HUDEP-2 (cell line): Measurements from ENCODE around the gene ZNF277.
A peak's percentile ranks its signal among the peaks of the same experiment; 100 is the strongest.

Experiments
- DNase-seq, 76 experiments: peaks; one replicate each; lab custom pipeline; 2025; ENCODE audit not compliant: unreplicated experiment in 76 of 76; lab: John Stamatoyannopoulos, UW

Gene ZNF277

DNA sequence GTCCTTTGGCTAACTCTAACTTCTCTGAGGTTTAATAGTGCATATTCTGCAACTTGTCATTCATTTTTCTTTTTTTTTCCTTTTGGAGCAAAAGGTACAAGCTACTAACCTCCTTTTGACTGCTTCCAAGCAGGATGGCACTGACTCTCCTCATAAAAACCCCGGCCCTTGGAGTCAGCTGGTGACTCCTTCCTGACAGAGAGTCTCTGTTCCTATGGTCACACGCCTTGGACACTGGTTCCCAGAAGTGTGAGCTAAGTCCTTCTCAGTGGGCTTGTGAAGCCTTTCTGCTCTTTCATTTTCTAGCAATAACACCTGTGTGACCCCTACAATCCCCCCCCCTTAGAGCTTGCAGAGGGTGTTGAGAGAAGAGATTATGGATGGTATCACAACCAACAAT is 22.0 kb upstream of the ZNF277 start:
- DNase-seq = no peak

DNA sequence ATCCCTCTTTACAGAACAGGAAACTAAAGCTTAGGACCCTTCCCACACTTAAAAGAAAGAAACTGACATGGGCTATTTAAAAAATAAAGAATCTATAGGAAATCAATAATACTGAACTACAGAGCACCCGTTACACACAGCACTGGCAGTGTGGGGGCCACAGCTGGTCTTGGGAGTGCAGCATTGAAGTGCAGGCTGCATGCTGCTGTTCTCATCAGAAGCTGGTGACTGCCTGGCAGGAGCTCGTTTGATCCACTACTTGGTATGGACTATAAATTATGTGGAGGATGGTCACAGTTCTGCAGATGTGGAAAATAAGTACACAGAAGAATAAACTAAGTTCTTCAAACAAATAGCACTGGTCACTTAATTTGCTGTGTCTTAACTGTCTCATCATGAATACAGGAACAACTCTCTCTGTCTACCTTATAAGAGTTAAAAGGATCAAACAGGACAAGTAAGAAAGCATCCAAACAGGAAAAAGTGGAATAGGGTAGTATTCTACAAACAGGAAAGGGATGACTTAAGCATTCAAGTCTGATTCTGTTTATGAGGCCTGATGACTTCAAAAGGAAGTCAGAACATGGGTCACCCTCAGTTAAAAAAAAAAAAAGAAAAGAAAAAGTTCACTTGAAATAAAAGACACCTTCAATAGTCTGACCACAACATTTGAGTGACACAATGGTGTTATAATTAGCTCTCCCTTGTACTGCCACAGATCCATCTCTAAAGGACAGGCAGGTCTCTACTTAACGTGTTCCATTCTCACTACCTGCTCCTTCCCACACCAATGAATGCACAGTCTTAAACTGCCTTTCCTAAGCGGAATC is 21.3 kb upstream of the ZNF277 start:
- DNase-seq = no peak

DNA sequence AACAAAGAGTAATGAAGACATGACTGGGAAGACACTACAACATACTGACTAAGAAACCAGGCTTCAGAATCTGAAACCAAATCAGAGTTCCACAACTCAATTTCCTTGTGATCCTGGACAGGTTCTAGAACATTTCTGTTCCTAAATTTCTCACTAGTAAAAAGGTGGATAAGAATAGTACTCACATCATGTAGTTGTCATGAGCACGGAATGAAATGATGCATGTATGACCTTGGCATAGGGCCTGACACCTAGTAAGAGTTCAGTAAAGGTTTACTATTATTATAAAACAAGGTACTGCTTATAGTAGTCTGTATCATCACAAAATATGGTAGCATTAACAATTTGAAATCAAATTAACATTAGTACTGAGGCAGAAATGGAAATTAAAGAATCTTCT is 20.2 kb upstream of the ZNF277 start:
- DNase-seq = no peak

DNA sequence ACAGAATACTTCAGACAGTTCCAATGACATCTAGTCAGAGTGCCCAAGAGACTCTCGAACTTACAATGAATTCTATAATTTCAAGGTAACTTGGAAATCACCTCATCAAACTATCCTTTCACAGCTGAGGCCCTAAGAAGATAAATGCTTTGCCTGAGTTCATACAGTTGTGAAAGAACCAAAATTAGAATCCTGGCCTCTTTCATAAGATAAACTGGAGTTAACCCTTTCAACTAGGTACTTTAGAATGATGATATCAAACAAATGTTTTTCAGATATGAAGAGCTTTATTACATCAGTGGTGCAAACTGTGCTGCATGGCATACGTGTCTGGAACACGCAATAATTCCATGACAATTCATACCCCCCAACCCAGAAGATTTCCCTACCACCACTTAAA is 18.2 kb upstream of the ZNF277 start:
- no peak for DNase-seq

DNA sequence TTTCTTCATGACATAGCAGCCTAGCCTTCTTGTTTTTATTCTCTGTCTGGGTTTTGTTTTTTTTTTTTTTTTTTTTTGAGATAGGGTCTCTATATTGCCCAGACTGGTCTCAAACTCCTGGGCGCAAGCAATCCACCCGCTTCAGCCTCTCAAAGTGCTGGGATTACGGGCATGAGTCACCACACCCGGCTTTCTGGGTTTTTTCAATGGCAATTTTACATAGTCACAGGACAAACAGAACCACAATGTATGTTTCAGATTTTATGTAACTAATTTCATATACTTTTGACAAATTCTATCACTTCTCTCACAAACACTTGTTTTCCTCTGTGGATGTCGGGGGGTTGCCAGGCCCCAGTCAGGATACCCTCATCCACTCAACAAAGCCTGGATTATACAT is 16.8 kb upstream of the ZNF277 start:
- DNase-seq = no peak

DNA sequence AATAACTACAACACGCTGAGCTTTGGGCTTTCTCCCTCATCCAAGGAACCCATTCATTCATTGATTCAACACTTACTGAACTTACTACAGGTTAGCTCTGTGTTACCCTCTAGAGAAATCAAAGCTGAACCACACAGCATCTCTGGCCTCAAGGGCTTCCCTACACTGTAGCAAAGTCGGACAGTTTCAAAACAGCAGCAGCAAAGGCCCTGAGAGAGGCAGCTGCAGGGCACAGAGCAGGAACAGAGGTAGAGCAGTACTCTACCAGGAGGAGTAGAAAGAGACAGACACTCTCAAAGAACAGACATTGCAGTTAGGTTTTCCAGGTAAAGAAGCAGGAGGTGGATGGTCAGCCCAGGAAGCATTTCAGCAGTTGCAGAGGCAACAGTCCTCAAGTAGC is 16.4 kb upstream of the ZNF277 start:
- DNase-seq = no peak

DNA sequence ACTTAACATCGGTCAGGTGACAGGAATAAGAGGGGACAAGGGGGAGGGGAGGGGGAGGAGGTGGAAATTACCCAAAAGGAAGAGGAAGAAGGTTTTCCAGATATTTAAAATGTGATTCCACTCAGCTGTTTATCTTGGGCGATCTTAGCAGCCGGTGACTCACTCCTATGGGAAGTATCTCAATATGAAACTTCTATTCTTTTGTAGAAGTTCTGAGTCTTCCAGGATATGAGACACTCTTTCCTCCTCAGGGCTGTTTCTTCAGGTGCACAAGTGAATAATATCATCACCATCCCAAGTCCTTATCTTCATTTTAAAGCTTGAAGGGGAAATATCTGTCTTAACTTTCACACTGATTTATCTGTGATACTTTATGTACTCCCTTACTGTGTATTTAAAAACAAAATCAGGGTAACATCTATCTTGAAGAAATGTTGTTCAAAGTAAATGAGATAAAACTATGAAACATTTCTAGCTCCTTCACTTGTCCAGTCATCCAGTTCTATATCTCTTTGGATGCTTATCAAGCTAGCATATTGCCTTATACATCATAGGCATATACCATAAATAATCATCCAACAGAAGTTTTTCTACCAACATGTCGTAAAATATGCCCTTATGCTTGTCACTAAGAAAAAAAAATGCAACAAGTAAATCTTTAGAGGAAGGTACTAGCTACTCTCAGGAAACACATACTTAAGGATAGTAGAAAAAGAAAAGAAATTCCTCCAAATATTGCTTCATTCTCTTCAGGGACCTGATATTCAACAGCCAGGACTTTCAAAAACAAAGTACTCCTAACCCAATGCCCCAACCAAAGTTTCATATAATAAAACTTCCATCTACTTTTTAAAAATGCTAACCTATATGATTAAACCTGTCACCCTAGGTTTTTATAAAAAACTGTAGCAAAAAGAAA is 14.0 kb upstream of the ZNF277 start:
- DNase-seq = no peak

DNA sequence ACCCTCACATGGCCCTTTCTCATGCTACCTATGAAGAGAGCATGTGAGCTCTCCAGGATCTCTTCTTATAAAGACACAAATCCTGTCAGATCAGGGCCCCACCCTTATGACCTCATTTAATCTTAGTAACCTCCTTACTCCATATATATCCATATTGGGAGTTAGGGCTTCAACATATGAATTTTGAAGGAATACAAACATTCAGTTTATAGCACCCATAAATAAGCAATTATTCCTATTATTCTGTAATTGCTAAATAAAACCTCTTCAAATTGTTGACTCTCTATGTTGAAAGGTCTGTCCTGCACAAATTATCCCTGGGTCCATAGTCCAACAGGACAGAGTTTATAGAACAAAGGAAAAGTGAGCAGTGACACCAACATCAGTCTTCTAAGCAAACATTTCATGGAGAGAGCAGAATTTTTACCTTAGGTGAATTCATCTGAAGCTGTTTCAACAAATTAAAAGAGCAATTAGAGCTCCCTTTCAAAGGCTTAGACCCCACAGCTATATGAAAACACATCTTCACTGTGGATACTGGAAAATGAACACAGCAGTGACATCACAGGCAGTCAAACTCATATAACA is 12.5 kb upstream of the ZNF277 start:
- no peak for DNase-seq

DNA sequence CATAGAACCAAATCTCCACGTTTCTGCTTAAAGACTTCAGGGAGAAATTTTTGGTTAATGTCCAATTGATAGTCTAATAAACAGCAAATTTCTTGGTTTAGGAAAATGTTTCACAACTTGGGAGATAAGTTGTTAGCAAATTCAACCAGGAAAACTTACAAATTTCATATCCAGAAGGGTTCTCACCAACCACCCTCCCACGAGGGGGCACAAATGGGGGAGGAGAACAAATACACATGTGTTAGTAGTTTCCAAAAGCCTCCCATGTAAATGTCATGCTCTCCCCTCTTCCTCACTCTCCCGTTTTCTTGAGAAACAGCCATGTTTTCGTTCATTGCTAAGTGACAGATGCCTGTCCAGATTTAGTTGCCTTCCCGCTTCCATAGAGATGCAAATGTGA is 10.8 kb upstream of the ZNF277 start:
- DNase-seq = no peak

DNA sequence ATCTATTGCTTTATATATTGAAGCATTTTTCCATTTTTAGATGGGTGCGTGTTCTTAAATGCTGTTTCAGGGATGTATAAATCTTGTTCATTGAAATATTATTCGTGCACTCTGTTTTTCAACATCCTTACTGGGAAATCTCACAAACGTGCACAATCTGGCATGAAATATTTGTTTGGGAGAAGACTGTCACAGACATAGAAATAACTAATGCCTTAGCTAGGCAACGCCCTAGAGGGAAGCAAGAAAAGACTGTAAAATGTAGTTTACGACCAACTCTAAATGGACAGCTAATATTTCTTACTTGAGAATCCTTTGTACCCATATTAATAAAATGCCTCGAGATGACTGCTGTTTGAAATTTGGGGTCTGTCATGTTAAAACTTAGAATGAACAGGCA is 9.2 kb upstream of the ZNF277 start:
- no peak for DNase-seq

DNA sequence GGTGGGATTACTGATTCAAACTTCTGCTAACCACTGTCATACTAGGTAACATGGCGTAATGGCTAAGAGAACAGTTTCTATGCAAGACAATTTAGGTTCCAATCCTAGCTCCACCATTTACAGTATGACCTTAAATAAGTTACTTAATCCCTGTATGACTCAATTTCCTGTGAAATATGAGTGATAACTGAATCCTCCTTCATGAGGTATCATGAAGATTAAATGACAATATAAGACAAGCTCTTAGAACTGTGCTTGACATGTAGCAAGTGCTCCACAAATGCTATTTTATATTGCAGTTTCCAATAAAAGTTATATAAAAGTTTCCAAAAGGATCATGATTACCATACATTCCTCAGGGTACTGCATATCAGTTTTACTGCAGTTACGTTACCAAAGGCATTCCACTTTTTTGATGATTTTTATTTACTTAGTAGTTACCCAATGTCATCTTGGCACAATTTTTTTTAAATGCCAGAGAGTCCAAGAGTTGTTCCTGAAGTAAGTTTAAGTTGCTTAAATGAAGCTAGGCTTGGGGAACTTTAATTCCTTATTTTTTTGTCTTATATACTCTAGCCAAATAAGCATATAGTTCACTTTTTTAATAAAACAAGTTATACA is 7.3 kb upstream of the ZNF277 start:
- no peak for DNase-seq

DNA sequence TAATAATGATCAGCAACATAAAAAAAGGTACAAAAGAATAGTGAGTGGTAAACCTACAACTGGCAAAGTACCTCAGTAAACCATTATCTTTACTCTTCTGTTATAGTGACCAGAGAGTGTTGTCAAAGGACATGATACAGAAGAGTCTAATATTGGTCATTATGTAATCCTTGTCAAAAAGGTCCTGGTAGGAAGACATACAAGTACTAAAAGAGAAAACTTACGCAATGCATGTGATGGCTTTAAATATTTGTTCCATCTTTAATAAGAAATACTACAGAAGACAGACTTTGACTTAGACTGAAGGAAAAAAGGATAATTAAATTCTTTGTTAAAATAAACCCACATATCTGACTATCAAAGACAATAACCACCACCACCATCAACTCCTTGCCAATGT is 6.8 kb upstream of the ZNF277 start:
- no peak for DNase-seq

DNA sequence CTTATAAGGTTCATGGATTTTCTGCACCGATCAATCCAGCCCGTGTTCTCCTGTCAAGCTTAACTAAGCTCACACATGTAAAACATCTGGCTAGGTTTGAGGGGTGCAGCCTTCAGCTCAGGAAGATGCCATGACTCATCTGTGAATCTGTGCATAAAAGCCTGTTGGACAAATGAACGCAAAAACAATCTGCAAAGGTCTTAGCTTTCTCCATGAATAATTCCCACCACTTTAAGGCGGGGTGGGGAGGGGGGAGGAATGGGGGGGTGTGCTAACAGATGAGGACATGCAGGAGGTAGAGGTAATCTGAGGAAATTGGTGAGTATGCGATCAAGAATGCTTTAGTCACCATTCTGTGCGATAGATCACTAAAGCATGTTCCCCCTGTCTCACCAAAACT is 5.1 kb upstream of the ZNF277 start:
- DNase-seq = no peak

DNA sequence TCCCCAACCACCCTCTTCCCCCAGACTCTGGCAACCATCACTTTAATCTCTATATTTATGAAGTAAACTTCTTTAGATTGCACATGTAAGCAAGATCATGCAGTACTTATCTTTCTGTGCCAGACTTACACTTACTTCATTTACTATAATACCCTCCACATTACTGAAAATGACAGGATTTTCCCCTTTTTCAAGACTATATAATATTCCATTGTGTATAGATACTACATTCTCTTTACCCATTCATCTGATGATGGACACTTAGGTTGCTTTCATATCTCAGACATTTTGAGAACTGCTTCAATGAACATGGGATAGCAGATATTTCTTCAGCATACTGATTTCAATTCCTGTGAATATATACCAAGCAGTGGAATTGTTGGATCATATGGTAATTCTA is 4.7 kb upstream of the ZNF277 start:
- no peak for DNase-seq

DNA sequence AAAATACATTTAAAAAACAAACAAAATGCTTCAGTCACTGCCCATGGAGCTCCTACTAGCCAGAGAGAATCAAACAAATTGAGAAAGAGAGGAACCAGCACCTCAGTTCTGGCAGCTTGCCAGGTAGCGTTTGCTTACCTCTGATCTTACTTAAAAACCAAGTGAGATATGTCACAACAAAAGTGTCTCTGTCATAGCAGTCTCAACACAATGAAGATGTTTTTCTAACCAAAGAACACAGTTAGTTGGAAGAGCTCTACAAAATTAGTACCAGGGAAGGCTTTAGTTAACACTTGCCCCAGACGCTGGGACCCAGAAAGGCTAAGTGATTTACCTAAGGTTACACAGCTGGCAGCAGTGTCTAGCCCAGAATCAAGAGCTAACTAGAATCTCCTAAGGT is 3.7 kb upstream of the ZNF277 start:
- DNase-seq = no peak

DNA sequence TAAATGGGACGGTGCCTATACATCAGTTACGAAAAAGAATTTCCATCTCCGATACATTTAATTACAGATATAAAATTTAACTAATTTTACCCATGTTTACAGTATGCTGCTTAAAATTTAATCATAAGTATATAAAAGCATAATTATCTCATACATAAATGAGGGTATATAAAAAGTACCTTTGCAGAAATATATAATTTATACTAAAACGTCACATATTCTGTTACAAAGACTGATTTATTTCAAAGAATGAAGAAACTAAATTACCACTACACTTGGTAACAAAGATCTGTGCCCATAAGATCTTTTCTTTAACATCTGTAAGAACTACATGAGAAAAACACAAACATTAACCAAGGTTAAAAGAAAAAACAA is 3.1 kb upstream of the ZNF277 start:
- no peak for DNase-seq

DNA sequence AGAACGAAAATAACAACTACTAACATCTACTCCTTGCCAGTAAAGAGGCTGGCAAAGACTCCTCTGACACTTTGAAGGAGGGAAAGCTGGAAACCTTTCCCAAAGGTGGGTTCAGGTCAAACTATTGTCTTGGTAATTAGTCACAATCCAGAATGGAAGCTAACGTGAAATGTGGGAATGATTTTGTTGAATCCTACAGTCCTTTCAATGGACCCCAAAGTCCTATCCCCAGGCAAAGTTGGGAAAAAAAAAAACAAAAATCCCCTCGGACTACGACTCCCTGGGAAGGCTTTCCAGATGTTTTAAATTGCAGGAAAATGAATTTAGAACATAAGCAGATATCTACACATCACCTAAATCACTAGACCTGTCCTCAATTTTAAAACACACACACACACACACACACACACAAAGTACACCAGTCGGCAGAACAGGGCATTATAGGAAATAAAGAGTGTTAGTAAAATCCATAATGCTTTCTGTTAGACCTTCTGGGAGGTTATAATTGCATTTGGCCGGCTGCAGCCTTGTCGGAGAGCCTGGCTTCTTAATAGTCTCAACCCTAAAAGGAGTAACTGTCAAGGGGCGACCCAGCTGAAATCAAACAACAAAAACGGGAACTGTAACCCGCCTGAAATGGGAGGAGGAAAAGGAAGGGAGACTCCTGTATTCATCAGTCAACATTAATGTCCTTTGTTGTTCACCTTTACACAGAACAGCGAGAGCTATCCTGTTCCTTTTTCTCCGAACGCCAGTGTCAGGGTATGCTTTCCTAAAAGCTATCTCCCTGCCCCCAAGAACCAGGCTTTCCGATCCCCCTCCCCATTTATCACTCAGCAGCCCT is 1.8 kb upstream of the ZNF277 start:
- DNase-seq = no peak

DNA sequence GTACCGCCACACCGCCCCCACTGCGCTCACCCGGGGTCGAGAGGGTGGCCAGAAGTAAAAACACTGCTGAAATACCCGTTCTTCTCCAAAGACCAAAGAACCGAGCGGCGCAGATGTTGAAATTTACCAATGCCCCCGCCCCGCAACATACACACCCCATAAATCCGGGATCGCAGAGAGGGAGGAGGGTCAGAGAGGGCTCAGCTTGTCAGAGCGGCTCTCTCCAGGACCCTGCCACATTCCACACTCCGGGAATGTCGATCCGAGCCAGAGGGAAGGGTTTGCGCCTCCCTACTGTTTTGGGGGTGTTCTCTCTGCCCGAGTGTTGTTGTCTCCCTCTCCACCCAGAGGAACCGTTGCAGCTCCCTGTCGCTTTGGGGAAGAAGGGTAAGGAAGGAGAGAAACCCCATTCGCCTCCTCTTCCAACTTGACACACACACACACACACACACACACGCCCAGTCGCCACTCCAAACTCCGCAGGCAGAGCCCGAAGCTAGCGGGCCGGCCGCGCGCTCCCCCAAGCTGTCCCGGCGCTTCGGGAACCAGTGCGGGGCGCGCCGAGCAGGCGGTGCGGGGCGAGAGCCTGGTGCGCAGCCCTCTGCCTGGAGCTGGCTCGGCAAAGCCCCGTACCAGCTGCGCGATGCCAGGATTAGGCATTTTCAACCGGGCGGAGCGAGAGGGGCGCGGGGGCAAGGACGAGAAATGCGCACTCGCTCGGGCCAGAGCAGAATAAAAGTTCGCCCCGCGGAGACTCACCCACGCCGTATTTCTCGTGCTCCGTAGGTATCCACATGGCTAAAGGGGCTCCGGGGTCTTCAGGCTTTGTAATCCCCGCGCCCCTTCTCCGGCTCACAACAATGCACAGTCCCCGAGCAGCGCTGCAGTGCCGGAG is 905 bp upstream of the ZNF277 start:
- DNase-seq = peak in 15 of 76 experiments; percentile 1 to 28 (median 8)

DNA sequence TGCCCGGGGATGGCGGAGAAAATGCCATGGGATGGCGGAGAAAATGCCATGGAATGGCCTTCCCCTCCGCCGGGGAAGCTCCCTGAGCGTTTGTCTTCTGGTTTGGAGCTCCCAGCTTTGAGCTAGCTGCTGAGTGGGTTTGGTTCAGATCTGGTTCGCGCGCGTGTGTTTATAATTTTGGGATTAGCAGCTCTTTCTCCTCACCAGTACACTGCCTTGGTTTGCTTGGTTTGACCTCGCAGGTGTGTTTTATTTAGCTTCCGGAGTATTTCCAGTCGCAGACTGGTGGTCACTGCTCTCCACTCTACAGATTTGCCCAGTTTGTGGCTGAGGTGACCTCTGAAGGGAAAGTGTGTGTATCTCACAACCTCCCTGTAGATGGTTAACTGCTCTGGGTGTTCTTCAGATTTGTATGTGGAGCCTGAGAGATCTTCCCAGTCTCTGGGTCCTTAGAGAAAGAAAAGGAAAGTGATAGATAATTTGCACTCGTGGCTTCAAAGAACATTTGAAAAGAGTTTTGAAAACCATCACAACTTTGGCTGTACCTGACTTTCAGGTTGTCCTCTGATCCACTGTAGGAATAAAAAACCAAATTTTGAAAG is 597 bp downstream of the ZNF277 start:
- peak in 5 of 76 experiments; percentile 22 to 40 (median 32) for DNase-seq
